HG02852 (cell line): ENCODE data around the gene JAKMIP3.
"Not testable (repeated sequence)": the region's sequence is repeated elsewhere in the genome, so short reads cannot be mapped to it uniquely, and the experiment has no call there.

Experiments
- ATAC-seq: cut with Tn5 transposase; IDR thresholded peaks from one replicate; pipeline ENCODE4 v1.9.1; 2021; ENCODE audit warnings: mild to moderate bottlenecking, moderate library complexity; ENCODE audit not compliant: unreplicated experiment

The JAKMIP3 gene

GRCh38 chr10:132064082-132064755 lies 1.5 kb upstream of the JAKMIP3 start:
- no peak for ATAC-seq

DNA sequence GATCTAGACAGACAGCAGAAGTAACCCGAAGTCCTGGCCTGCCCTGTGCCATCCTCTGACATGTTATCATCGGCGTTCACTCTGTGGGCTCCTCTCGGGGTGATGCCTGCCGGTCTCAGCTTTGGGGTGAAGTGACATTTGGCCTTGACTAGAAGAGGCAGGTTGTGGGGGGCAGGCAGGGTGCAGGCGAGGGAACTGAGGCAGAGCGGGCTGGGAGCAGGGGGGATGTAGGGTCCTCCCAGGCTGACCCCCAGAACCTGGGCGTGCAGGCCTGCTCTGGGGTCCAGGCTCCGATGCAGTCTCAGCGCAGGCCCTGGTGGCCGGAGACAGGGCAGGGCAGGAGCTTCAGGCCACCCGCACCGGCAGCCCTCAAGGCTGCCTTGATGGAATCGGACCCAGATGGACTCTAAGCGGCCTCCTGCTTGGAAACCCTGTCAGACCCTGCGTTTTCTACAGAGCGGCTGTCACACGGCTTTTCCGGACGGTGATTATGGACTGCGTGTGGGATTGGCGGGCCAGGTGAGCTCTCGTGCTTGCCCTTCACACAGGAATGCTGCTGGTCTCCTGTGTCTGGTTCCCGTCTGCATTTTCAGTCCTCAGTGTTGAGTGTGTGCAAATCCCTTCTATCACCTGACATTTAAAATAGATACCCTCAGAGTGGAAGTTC lies 842 bp upstream of the JAKMIP3 start:
- ATAC-seq: no peak

GRCh38 chr10:132066186-132066585 lies 440 bp downstream of the JAKMIP3 start:
- no peak for ATAC-seq

GRCh38 chr10:132066812-132067211 lies 1.1 kb downstream of the JAKMIP3 start:
- no peak for ATAC-seq

DNA sequence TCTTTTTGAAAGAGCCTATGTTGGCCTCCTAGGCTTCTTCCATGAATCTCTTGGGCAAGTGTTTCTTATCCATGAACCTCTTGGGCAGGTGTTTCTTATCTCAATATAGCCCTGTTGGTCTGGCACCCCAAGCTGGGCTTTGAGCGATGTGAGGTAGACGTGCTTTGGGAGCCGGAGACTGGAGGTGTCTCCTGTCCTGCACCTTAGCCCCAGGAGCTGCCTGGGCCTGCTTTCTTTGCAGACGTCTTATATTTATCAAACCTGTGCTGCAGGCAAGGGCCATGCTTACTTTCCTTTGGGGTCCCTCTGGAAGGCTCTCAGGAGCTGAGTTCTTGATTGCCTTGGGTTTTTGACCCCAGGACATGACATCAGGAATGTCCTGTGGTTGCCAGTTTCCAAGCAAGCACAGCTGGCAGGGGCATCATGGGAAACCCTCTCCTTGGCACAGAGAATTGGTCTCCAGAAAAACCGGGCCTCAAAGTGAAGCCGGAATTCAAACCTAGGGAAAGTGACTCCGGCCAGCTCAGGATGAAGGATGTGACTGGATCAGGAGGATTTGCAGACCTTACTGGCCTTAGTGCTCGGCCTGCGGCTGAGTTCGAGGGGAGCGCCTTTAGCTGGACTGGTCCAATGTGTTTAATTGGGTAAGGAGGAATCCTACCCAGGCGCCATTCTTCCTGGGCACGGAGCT lies 2.8 kb downstream of the JAKMIP3 start:
- ATAC-seq: no peak

- no peak for ATAC-seq
Observed at GRCh38 chr10:132069122-132069848, 3.5 kb downstream of the JAKMIP3 start.

DNA sequence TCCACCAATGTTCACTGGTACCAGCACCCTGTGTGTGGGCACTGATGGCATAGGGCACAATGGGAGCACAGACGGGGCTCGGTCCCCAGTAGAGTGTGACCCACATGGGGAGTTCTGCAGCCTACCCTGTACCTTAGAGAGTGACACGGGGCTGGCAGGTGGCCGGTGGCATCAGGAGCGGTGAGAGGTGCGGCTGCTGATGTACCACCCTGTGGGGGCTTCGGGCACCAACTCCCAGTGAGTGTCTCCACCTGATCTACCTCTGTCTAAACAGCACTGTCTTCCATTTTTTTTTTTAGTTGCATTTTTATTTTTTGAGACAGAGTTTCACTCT lies 4.1 kb downstream of the JAKMIP3 start:
- no peak for ATAC-seq

DNA sequence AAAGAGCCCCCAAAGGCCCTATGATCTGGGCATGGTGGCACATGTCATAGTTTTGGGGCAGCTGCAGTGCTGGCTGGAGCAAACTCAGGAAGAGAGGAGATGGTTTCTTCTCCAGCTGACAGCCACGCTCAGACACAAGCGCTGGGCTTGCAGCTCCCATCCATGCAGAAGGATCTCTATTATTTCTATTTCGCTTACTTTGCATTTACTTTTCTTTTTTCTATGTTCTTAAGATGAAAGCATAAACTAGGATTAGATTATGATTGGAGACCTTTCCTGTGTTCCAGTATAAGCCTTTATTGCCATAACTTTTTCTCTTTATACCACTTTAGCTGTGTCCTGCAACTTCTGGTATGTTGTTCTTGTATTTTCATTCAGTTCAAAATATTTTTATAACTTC lies 5.0 kb downstream of the JAKMIP3 start:
- ATAC-seq: no peak

GRCh38 chr10:132071667-132072066 lies 5.9 kb downstream of the JAKMIP3 start:
- ATAC-seq: no peak

DNA sequence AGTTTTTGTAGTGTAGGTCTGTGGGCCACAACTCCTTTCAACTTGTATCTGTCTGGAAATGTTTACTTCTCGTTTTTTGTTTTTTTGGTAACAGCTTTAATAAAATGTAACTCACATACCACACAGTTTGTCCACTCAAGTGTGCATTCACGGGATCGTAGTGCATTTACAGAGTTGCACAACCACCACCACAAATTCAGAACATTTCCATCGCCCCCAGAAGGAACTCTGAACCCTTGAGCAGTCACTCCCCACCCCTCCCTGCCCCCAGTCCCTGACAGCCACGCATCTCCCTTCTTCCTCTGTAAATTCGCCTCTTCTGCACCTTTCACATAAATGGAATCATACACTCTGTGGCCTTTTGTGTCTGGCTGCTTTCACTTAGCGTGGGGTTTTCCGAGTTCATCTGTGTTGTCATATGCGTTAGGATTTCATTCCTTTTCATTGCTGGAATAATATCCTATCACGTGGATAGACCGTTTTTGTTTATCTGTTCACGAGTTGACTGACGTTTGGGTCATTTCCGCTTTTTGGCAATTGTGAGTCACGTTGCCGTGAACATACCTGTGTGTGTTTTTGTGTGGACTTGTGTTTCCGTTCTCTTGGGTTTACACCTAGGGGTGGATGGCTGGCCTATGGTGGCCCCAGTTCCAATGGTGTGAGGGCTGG lies 10.3 kb downstream of the JAKMIP3 start:
- ATAC-seq: no peak

DNA sequence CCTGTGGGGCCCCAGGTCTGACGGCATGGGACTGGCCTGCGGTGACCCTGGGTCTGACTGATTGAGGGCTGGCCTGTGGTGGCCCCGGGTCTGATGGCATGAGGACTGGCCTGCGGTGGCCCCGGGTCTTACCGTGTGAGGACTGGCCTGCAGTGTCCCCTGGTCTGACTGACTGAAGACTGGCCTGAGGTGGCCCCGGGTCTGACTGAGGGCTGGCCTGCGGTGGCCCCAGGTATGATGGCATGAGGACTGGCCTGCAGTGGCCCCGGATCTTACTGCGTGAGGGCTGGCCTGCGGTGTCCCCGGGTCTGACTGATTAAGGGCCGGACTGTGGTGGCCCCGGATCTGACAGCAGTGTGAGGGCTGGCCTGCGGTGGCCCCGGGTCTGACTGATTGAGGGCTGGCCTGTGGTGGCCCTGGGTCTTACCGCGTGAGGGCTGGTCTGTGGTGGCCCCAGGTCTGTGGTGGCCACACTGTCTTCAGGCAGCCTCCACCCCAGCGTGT lies 10.9 kb downstream of the JAKMIP3 start:
- ATAC-seq: no peak

- no peak for ATAC-seq
Observed at GRCh38 chr10:132077091-132077490, 11.3 kb downstream of the JAKMIP3 start.

- ATAC-seq: no peak
Observed at GRCh38 chr10:132078746-132079345, 13.1 kb downstream of the JAKMIP3 start.

GRCh38 chr10:132084384-132084783 lies 18.6 kb downstream of the JAKMIP3 start:
- ATAC-seq: not testable (repeated sequence)

DNA sequence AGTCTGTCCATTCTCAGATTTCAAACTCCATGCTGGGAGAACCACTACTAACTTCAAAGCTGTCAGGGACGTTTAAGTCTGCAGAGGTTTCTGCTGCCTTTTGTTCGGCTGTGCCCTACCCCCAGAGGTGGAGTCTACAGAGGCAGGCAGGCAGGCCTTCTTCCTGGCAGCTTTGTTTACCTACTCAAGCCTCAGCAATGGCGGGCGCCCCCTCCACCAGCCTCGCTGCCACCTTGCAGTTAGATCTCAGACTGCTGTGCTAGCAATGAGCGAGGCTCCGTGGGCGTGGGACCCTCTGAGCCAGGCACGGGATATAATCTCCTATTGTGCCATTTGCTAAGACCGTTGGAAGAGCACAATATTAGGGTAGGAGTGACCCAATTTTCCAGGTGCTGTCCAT lies 27.5 kb downstream of the JAKMIP3 start:
- ATAC-seq: not testable (repeated sequence)

GRCh38 chr10:132094581-132095234 lies 29.0 kb downstream of the JAKMIP3 start:
- no peak for ATAC-seq

DNA sequence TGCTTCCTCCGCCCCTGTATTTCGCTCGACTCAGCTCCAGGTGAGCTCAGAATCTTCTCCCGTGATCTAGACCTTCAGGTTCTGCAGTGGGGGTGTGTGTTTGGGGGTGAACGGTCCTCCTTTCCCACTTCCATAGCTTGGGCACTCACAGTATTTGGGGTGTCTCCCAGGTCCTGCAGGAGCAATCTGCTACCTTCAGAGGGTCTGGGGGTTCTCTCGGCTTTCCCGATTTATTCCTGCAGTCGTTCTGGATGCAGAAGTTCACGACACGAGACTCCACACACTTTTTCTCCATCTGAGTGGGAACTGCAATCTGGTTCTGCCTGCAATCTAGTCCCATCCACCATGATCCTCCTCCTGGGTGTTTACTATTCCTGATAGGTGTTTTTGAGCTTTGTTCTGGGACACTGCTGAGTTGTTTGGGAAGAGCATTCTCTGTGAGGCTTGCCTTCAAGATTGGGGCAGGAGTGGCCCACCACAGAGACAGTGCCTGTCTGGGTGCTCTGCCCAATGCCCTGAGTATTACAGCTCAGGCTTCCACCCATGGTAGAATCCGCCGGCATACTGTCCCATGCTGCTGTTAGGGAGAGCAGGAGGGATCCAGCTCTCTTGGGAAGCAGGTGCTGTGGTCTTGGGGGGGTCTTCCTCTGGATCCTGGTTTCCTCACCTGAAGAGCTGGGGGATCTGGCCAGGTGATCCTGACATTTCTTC lies 29.8 kb downstream of the JAKMIP3 start:
- no peak for ATAC-seq

DNA sequence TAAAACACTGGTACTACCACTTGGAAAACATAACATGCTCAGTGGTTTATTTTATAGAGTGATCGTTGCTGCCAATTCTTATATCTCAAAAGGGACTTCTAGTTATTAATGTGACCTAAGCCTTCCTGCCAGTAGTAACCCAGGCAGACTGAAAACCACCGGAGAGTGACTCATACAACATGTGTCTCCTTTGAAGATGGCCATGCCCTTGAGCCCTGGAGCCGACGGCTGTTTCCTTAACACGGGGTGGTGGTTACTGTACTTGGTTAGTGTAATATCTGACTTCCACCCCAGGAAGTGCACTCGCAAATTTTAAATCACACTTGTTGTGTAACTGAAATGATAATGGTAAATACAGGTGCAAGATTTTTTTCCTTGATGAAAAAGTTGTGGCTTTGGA lies 30.5 kb downstream of the JAKMIP3 start:
- no peak for ATAC-seq

DNA sequence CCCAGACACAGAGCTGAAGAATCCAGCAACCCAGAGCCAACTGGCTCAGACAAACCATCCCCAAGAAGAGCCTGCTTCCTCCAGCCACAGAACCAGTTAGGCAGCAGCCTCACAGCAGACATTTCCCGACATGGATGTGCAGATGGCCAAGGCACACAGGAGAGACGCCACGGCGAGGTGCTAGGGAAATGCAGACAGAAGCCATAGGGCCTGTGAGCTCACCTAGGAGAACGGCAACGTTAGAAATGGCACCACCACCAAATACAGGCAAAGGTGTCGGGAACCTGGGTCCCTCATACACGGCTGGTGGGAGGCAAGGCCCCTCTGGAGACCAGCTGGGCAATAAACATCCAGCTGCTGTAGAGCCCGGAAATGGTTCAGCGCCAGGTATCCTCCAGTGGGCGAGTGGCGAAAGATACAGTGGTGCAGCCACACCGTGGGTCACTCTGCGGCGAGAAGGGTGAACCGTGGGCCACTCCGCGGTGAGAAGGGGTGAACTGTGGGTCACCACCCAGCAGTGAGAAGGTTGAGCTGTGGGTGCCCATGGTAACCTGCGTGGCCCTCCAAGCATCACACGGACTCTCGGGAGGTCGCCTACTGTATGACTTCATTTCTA lies 31.2 kb downstream of the JAKMIP3 start:
- ATAC-seq: no peak
